Prostate gland (tissue), 2 donors: ENCODE measurements around the gene CST4.

Experiments
- POLR2A ChIP-seq: fragments of 450-650 bp; IDR thresholded peaks from one replicate; pipeline ENCODE4 v1.6.1; 2016; ENCODE audit warnings: antibody characterized with exemption, mild to moderate bottlenecking
- TF ChIP-seq, protein P1 (sequence below), 4 experiments: fragments of 200-600 bp in 2 of 4; fragments of 450-650 bp in 2 of 4; sonication (generic) in 2 of 4; IDR thresholded peaks; 1 replicate in 3 of 4; 2 replicates in 1 of 4; pipeline ENCODE4 v1.5.1; 2016 to 2019; ENCODE audit warnings: antibody characterized with exemption in 4 of 4, mild to moderate bottlenecking in 2 of 4, moderate library complexity in 2 of 4

DNA sequence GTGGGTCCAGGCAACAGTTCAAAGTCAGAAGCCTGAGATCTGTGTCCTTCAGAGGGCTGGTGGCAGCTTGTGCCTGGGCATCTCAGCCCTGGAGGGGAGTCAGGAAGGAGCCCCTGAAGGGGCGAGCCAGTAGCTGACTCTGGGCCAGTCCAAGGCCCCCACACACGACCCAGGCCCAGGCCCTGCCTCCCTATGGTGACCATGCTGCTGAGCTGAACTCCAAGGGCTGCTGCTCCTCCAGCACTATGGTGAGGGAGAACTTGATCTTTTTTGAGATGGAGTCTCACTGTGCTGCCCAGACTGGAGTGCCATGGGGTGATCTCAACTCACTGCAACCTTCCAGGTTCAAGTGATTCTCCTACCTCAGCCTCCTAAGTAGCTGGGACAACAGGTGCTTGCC lies 35.9 kb downstream of the CST4 start:
- TF ChIP-seq POLR2A = no peak
- TF ChIP-seq, protein P1, sequence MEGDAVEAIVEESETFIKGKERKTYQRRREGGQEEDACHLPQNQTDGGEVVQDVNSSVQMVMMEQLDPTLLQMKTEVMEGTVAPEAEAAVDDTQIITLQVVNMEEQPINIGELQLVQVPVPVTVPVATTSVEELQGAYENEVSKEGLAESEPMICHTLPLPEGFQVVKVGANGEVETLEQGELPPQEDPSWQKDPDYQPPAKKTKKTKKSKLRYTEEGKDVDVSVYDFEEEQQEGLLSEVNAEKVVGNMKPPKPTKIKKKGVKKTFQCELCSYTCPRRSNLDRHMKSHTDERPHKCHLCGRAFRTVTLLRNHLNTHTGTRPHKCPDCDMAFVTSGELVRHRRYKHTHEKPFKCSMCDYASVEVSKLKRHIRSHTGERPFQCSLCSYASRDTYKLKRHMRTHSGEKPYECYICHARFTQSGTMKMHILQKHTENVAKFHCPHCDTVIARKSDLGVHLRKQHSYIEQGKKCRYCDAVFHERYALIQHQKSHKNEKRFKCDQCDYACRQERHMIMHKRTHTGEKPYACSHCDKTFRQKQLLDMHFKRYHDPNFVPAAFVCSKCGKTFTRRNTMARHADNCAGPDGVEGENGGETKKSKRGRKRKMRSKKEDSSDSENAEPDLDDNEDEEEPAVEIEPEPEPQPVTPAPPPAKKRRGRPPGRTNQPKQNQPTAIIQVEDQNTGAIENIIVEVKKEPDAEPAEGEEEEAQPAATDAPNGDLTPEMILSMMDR (IDR thresholded peaks at IDR 0.05) = no peak
